NOMO-1 treated with DMSO at 0.1 percent for 48 hours (cell line): ENCODE measurements around the gene INPP5A.
A peak's percentile ranks its signal among the peaks of the same experiment; 100 is the strongest.

ENCODE experiments used
- DNase-seq: peaks from one replicate; lab custom pipeline; 2025; ENCODE audit not compliant: unreplicated experiment; lab: John Stamatoyannopoulos, UW

Gene INPP5A

DNA sequence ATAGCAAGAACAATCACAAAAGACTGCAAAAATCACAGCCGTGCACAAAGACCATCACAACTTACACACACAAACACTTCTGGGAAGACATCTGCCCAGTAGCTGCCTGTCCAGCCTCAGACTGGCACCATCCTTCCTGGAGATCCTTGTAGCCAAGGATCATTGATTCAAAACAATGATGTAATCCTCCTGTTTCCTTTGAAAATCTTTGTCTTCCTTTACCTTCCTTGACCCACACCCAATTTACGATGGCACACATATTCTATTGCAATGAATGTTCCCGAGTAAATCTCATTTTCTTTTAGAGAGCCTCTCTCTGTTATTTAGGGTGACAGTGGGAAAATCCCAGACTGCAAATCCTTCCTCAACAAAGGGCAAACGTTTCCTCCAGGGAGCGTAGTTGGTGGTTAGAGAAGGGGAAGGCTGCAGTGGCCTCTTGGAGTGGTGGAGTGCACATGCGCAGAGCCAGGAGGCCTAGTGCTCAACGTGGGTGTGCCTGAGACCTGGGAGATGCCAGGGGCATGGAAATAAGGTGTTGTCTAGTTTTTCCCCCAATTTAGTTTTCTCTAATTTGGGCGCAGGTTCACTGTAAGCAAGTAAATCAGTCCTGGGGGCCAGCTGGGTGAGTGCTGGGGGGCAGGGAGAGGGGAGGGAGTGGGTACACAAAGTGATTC, 3.1 kb upstream of the INPP5A start:
- no peak for DNase-seq

DNA sequence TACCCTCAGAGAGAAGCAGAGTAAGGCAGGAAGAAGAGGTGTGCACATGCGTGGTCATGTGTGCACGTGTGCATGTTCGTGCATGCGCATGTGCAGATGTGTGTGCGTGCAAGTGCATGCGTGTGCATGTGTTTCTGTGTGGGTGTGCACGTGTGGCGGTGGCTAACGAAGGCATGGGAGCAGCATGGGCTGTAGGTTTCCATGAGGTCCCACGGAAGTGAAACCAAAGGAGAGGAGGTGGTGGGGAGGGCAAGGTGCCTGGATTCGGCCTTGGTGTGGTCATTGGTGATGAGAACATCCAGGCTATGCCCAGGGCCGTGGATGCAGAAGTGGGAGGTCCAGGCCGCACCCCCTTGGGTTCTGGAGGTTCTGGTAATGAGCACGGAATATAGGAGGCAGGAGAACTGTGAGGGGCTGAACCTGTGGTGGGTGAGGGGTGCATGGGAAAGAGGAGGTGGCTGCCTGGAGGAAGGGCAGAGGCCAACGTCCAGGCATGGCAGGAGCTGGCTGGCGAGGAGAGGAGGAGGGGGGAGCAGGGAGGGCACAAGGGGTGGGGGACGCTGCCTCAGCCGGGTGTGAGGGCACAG, 2.4 kb upstream of the INPP5A start:
- DNase-seq, result no peak

DNA sequence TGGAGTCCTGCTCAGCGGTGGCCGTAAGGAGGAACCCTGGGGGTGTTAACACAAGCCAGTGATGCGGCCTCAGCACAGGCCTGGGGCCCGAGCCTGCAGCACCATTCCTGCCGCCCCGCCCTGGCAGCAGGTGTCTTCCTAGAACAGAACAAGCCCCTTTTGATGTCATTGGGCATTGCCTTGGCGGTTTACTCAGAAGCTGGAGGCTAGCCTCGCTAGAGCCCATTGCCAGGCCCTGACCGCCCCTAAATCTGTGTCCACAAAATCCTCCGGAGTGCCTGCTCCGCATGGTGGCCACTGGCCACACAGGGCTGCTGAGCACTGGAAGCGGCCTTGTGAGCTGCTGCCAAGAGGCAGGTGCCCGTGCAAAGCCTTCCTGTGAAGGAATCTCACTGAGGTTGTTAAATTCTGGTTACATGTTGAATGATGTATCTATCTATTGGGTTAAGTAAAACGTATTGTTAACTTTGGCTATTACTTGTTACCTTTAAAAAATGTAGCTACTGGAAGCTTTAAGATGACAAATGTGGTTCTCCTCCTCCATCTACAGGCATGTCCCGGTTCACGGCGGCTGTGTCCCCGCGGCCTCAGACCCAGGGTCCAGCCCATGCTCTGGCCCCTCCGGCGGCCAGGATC, 1.2 kb upstream of the INPP5A start:
- DNase-seq, result no peak

DNA sequence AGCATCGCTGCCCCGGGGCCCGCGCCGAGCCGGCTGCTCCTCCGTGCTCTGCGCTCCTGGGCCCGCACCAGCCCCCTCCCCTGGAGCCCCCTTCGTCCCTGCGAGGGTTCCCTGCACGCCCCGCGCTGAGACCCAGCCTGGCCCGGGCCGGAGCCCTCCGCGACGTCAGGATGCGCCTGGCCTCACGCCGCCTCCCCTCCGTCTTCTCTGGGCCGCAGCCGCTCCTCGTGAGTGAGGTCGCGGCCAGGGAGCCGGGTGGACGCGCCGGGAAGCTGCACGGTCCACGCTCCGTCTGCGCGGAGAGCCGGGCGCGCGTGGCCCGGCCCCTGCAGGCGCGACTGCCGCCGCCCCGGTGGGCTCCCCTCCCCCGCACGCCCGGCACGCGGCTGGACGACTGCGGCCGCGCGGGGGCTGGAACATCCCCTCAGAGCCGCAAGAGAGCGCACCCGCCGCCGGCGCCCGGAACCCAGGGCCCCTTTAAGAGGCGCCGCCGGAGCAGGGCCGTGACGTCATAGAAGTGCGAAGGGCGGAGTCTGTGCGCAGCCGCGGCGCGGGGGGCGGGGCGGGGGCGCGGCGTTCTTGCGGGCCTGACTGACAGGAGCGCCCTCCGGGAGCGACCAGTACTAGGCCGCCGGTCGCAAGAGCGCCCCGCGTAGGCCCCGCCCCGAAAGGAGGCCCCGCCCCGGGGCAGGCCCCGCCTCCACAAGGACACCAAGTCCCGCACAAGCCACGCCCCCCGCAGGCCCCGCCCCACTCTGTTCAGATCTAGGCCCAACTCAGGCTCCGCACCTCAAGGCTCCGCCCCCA, 507 bp upstream of the INPP5A start:
- DNase-seq, result peak; percentile 96

DNA sequence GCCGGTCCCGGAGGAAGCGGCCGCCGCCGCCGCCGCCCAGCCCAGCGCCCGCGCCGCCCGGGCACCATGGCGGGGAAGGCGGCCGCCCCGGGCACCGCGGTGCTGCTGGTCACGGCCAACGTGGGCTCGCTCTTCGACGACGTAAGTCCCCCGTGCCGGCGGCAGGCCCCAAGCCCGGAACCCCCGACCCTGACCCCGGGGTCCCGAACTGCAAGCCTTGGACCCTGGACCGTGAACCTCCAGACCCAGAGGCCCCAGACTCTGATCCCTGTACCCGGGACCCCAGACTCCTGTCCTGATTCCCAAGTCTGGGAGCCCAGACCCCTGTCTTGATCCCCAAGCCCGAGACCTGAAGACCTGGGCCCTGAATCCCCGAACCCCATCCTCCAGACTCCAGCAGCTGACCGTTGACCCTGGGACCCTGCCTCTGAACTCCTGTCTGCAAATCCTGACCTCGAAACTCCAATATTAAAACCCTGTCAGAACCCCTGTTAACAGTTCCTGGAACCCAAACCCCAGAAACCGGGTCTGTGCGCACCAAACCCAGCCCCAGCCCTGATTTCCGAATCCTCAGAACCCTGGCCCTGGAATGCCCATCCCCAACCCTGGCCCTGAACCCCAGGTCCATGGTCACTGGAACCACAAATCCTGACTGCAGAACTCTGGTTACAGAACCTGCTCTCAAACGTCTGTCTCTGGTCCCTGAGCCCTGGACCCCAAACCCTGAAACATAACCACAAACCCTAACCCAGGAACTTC, 623 bp downstream of the INPP5A start:
- DNase-seq, result no peak

DNA sequence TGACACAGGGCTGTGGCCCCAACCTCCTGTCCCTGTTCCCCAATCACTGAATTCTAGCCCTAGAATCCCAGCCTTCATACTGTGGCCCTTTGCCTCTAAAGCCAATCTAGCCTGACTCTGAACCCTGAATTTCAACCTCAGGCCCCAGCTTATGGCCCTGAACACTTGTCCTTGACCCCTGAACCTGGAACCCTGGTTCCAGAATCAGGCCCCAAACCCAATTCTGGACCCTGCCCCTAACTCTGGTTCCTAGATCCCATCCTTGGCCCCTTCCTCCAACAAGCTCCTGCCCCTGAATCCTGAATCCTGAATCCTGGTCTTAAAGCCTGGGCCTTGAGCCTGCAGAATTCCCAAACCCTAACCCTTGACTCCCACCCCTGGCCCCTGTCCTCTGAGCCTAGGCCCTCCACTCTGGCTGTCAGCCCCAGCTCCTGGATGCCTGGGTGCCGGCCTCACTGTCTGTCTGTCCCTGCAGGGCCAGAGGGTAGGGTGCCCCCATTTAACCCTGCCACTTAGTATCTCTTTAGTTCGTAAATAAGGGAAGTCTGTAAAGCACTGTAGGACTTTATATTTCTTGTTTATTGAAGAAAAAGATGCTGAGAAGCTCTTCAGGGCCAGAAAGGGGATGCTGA, 1.3 kb downstream of the INPP5A start:
- DNase-seq, result peak; percentile 15

DNA sequence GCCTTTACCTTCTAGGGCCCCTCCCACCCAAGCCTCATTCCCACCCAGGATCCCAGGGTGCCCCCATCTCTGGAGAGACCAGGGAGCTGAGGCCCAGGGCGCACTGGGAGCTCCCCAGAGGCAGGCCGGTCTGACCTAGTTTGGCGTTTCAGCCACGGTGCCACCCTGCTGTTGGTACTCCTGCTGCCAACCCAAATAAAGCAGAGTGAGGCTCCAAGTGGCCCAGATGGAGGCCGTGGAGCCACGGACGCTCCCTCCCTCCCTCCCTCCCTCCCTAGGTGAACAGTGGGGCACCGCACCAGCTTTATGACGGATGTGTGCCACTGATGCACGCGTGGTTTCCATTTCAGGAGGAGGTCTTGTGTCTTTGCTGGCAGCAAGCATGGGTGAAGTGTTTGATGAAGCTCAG, 1.8 kb downstream of the INPP5A start:
- DNase-seq, result no peak

DNA sequence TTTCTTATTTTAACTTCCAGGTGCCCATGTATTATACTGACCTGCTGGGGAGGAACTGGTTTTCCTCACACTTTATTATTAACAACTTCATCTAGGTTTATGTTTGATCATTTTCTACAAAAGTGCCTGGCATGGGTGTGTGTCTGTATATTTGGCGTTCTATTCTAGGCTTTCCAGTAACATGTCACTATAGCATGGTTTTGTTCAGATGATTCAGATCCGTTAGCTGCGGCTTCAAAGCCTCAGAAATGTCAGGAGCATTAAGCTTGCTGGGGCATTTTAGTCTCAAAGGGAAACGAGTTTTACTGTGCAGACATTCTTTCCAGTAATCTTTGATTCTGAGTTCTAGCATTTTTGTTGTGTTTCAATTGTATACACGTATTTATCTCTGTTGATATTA, 2.3 kb downstream of the INPP5A start:
- DNase-seq, result no peak

DNA sequence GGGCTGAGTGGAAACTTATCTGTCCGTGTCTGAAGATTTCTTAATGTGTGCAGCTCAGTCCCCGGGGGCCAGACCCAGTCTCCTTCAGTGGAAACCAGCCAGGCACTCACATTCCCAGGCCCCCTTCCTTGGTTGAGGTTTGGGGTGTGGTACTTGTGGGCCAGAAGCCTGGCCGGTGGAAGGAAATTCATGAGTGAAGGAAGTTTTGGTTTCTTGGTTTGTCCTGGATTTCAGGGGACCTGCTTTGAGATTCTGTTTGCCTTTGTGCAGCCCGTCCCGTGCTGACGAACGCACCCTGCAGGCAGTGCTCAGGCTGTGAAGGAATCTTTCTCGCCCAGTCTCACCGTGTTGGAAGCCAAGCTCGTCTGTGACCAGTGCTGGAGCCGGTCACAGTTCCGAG, 2.9 kb downstream of the INPP5A start:
- no peak for DNase-seq

DNA sequence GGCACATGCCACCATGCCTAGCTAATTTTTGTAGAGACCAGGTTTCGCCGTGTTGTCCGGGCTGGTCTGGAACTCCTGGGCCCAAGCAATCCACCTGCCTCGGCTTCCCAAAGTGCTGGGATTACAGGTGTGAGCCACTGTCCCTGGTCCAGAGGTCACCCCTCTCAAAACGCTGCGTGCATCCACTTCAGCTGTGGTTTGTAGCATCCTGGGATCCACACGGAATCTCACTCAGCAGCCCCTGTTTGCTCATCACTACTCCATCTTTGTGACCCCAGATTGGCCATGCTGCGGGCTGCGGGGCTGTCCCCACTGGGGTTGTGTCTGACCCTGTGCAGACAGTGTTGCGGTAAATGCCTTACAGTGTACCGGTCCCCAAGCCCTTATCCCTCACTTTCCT, 3.5 kb downstream of the INPP5A start:
- DNase-seq, result no peak

DNA sequence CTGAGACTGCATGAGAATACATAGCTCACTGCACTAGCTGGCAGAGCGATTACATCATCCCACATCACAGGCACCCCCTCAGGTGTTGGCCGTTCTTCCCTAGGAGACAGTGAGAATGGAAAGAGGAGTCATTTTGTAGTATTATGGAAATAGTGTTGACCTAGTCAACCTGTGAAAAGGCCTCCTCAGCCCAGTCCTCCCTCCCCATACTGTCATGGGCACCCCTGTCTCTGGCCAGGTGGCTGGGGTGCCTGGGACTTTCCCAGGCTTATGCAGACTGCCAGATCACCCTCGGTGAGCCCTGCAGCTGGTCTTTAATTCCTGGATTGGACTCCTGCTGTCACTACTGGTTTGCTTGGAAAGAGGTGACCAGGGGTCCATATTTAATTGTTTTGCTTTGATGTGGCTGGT, 4.0 kb downstream of the INPP5A start:
- DNase-seq, result no peak

DNA sequence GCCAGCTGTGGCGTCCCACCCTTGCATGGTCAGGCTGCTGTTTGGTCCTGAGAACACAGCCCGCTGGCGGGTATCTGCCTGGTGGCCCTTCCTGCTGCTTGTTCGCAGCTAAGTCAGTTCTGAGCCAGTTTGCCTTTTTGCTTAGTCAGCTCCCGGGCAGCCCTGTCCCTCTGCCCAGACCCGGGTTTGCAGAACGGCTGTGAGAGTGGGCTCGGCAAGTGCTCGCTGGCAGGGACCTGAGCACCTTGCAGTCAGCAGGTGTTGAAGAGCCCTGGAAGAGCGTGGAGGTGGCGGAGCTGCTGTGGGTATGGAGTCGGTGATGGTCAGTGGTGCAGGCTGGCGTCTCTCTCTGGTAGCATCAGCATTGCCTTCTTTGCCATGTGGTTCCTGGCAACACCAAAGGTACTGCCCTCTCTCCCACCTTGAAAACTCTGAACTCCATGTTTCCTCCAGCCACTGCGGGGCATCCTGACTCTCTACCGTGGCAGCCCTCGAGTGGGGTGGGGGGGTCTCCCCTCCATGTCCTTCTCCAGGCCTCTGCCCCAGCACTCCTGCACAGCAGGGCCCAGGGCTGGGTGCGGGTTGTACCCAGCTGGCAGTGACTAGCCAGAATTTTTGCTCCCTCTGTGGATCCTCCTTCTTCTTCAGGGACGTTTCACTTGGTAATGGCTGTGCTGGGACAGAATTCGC, 4.6 kb downstream of the INPP5A start:
- DNase-seq, result no peak

DNA sequence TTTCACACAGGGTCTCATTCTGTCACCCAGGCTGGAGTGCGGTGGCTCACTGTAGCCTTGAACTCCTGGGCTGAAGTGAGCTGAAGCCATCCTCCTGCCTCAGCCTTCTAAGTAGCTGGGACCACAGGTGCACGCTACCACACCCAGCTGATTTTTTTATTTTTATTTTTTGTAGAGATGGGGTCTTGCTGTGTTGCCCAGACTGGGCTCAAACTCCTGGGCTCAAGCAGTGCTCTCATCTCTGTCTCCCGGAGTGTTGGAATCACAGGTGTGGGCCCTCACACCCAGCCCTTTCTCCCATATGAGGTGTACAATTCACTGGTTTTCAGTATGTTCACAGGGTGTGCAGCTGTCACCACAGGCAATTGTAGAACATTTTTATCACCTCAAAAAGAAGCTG, 5.2 kb downstream of the INPP5A start:
- no peak for DNase-seq

DNA sequence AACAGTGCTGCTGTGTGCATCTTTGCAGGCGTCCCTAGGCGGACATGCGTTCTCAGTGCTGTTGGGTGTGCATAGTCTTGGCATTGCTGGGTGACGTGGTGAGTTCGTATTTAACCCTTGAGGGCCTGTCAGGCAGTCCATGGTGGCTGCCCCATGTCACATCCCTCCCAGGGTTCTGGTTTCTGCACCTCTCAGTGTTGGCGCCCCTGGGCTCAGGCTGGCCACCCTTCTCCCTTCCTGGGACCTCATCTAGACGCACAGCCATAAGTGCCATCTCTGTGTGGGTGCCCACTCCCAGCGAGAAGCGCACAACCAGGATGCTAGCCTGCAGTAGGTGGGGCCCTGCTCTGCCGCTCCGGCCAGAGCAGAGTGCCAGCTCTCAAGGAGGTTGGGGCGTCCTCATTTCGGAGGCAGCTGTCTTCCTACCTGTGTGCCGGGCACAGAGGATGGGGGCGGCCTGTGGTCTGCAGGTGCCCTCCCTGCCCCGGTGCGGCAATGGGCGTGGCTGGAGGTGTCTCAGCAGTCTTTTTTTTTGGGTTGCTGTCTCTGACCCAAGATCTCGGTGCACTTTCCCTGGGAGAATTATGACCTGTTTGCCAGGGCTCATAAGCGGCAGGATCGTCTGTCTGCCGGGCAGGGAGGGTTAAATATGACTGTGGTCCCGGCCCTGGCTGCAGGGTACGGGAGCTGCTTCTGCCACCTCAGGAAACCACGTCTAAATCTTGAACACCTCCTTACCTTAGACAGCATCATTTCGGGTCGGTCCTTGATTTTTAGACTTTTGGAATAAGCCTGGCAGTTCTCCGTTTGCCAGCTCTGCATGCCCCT, 6.5 kb downstream of the INPP5A start:
- DNase-seq, result no peak

DNA sequence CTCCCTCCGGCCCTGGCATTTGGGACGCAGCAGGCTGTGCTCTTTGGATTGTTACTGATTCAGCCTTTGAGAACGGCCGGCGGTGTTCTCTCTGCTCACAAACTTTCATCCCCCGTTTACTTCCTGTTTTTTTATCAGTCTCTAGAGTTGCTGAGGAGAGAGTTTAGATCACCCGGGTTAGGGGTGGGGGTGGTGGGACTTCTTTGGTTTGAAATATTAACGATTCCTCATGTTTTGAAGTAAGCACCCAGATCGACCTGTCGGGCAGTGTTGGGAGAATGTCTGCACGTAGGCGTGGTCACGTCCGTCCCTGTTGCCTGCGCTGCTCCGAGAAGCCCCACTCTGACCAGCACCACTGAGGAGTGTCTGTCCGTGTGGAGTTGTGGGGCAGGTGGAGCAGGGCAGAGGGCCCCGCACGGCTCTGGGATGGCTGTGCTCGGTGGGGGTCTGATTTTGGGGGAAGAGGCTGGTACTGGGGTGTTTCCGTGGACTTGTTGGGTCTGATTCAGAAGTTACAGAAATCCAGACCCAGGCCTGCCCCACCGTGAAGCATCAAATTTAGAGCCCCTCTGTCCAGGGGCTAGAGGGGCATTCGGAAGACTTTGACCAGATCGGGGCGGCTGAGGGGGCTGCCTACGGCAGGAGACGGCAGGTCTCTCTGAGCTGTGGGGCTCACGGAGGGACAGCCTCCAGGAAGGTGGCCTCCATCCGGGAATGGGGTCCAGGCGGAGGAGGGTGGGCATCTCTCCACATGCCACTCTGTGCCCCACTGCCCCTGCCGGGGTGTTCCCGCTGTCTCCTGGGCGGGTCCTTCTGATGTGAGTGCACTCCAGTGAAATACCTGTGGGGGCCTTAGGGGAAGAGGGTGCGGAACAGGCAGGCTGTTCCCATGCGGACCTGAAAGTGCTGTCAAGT, 7.4 kb downstream of the INPP5A start:
- peak; percentile 58 for DNase-seq

DNA sequence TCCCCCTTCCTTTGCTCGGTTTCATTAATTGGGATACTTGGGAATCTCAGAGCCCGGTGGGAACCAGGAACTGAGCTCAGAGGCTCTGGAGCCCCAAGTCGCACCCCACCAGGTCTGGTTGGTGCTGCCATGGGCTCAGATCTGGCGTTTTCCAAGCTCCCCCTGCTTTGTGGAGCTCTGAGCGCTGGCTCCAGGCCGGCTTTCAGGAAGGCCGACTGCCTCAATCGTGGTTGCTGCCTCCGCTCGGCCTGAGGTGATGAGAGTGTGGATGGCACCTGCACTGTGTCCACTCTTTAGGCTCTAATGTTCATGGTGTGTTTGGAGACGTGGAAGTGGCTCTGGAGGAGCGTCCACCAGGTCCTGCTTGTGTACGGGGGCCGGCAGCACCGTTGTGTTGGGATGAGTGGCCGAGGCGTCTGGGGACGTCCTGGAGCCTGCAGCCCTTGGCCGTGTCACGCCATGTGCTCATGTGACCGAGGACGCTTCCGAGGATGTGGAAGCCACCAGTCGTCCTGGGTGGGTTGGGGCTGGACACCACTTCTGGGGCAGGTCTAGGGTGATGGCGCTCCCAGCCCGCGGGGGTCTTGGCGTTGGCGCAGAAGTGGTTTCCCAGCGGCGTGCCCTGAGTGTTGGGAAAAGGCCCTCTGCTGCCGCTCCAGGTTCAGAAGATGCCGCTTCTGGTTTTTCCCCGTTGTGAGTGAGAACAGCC, 8.2 kb downstream of the INPP5A start:
- no peak for DNase-seq

DNA sequence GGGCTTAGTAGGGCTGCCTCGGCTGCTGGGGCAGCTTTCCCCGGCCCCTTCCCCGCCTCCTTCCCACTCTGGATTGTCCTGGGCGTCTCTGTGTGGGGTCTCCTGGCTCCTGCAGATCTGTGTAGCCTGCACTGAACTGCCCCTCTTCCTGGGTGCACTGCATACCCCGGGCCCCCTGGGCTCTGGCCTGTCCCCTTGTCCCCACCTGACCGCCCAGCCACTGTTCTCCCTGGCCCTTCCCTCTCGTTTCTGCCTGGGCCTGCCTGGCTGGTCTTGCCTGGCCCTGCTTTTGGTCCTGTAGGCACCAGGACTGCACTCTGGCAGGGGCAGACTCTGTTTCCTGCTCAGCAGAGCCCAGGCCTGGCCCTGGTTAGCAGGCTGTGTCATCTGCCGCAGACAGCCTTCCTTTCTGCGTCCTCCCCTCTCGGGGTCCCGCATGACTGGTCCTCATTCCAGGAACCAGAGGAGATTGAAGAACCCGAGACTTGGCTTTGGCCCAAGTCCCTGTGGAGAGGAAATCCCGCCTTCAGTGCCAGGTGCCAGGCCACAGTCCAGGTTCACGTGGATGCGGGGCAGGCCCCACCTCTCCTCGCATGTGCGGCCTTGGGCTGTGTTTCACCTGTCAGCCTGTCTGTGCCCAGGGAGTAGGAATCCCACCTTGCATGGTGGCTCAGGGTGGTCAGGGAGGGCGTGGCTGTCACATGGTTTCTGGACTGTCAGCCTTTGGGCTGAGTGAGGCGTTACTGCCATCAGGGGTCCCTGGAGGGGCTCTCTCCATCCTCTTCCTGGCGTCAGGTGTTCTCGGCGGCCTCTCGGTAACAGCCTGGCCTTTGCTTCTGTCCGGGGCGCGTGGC, 9.2 kb downstream of the INPP5A start:
- no peak for DNase-seq
